ENCODE data around the gene AGMO. TPM values are rescaled to one million over a fixed set of nuclear protein-coding genes. Genes with fewer than 3 reads are reported as not detected.

The AGMO gene
- total and polyA plus RNA-seq, 10 of the 15 experiments (the other 5 are each of a cell fraction or from before 2014, with no cell fraction given), result 0.11 to 0.29 TPM; not detected in 8

GRCh38 chr7:15600298-15600697, 38.5 kb upstream of the AGMO start:
- in situ Hi-C loops (cut with MboI) (no loop called here), intact Hi-C loops (cut with micrococcal nuclease; ENCODE audit: unreplicated experiment) (no loop called here)
- Histone ChIP-seq H3K79me2 (ENCODE audit: control insufficient read depth, insufficient read depth, low read length) (no peaks in the 10 kb centered on the region), H4K20me1 (ENCODE audit: control insufficient read depth, insufficient read depth) (no peaks in the 10 kb centered on the region), H3K4me1 (ENCODE audit: control insufficient read depth, insufficient read depth, low read length) (no peaks in the 10 kb centered on the region), H2AFZ (ENCODE audit: control insufficient read depth, low read depth, low read length) (no peak overlapping the region), H3K27ac (ENCODE audit: control insufficient read depth, insufficient read depth) (no peak overlapping the region), H3K4me3 (no peak overlapping the region), H3K9me3 (replicated peaks; ENCODE audit: control insufficient read depth, insufficient read depth, low read length) (no peaks in the 10 kb centered on the region), H3K4me2 (ENCODE audit: control insufficient read depth, insufficient read depth) (no peak overlapping the region), H3K36me3 (ENCODE audit: control insufficient read depth in 2 of 2, insufficient read depth in 2 of 2, low read length in 1 of 2) (no peaks in the 10 kb centered on the region), H3K9ac (ENCODE audit: control insufficient read depth, insufficient read depth, low read length) (no peak overlapping the region), H3K27me3 (replicated peaks in 1 of 2; ENCODE audit: control insufficient read depth in 2 of 2, insufficient read depth in 2 of 2, low read length in 1 of 2) (no peaks in the 10 kb centered on the region)
- SMC1A ChIA-PET (ENCODE audit: uncharacterized antibody, unreplicated experiment), result interaction anchor here (1.3 to 3.4 kb wide), 3 partner anchors 12 to 38 kb away, joined by 4 to 14 read pairs (median 6); partner anchors contain the start of gene AGMO
- 10% methylated on average over 4 of the region's 4 CpGs for WGBS (ENCODE audit: insufficient coverage, insufficient replicate concordance, low lambda C conversion rate, missing lambda C conversion rate)
- BruUV-seq (replicated peaks), result no TSS peak
- FAIRE-seq, result no peak
- no peak for ATAC-seq
- RAD21 ChIA-PET (ENCODE audit: unreplicated experiment), result no interaction called here
- POLR2A ChIA-PET, result no interaction called here
- DNase-seq (ENCODE audit: low read depth, low spot score), result no peak
- CTCF ChIA-PET, result interaction anchor here (0.5 kb wide), 1 partner anchor 91 kb away, joined by 3 read pairs; no protein-coding TSS in a partner anchor
- TF ChIP-seq POU2F2 (IDR thresholded peaks at IDR 0.05; ENCODE audit: borderline replicate concordance, low read depth, low read length), result no peak
- TF ChIP-seq ZBTB11 (CRISPR knock-in tag; IDR thresholded peaks at IDR 0.05), result no peak
- no peak for TF ChIP-seq MYB (IDR thresholded peaks at IDR 0.05; ENCODE audit: borderline replicate concordance, low read depth, low read length)
- no peak for TF ChIP-seq ELK1 (IDR thresholded peaks at IDR 0.05; ENCODE audit: low read depth, low read length)
- TF ChIP-seq RELB (IDR thresholded peaks at IDR 0.05; ENCODE audit: low read depth), result no peak
- no peak for TF ChIP-seq CEBPZ (IDR thresholded peaks at IDR 0.05; ENCODE audit: low read depth, low read length)
- TF ChIP-seq EZH2 (IDR thresholded peaks at IDR 0.05; ENCODE audit: borderline replicate concordance, control insufficient read depth, low read depth, low read length), result no peak
- no peak for TF ChIP-seq TAF1 (IDR thresholded peaks at IDR 0.05; ENCODE audit: borderline replicate concordance, low read depth, low read length)
- no peak for TF ChIP-seq KAT2A (conservative IDR thresholded peaks at IDR 0.05; ENCODE audit: control insufficient read depth, low read depth, low read length)
- TF ChIP-seq RBBP5 (conservative IDR thresholded peaks at IDR 0.05), result no peak

Measured in GM12878 (cell line).